Gastrocnemius medialis (tissue), 4 donors: ENCODE results near the gene TBCD.

ENCODE experiments used
- CTCF ChIP-seq, 5 experiments: fragments of 450-650 bp in 3 of 5; fragments of 200-600 bp in 2 of 5; sonication (generic) in 2 of 5; IDR thresholded peaks in 4 of 5; conservative IDR thresholded peaks in 1 of 5; 1 replicate in 4 of 5; 2 replicates in 1 of 5; pipeline ENCODE4 v1.5.1; 2016 to 2019; ENCODE audit warnings: antibody characterized with exemption in 5 of 5, mild to moderate bottlenecking in 3 of 5, moderate library complexity in 3 of 5
- POLR2A ChIP-seq, 2 donors: fragments of 450-650 bp; IDR thresholded peaks; one replicate each; pipeline ENCODE4 v1.6.1; 2017; ENCODE audit warnings: antibody characterized with exemption in 2 of 2, mild to moderate bottlenecking in 2 of 2, moderate library complexity in 2 of 2

GRCh38 chr17:82929011-82929622, 177.3 kb downstream of the TBCD start:
- no peak for TF ChIP-seq CTCF (IDR thresholded peaks at IDR 0.05 in 4 of 5, conservative IDR thresholded peaks at IDR 0.05 in 1 of 5)
- TF ChIP-seq POLR2A (IDR thresholded peaks at IDR 0.05), result no peak
